GM19452 (cell line): ENCODE data around the gene PIK3R4.

ENCODE experiments used
- ATAC-seq: cut with Tn5 transposase; IDR thresholded peaks from one replicate; pipeline ENCODE4 v1.9.1; 2021; ENCODE audit not compliant: unreplicated experiment

PIK3R4 gene

DNA sequence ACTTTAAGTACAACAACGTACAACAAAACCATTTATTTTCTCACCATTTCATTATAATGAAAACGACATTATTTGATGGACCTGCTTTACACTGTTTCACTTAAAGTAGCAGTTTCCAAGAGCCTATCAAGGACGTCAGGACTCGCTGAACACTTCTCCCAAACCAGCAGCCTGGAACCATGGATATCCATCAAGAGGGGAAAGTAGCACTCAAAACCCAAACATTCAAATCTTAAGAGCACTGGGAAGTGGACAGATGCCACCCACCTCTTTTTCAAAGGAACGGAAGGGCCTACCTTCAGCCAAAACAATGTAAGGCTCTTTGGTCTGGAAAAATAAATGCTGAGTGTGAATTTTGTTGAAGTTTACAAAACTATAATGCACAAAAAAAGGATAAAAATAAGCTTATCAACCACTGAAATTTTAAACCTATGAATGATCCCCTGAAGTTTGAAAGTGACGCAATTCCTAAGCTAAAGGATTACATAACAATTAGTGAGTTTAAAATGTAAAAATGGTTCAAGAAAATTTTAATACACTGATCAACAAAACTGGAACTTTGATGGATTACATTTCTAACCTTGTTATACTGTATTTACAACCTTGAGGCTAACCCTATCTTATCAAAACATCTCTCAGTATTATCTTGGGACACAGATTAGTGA is 4.6 kb downstream of the PIK3R4 start:
- ATAC-seq: no peak

DNA sequence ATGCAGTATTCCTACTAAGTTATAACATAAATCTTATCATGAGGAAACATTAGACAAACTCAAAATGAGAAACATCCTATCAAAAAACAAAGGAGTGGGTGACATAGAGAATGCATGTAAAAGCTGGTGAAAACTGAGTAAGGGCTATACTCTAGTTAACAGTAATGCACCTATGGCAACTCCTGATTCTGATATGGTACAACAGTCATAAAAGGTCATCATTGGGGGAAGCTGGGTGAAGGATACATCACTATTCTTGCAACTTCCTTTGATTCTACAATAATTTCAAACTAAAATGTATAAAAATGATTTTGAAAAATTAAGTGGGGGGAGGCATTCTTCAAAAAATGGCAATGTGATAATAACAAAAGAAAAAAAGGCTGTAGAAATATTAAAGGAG is 6.8 kb downstream of the PIK3R4 start:
- ATAC-seq: no peak

DNA sequence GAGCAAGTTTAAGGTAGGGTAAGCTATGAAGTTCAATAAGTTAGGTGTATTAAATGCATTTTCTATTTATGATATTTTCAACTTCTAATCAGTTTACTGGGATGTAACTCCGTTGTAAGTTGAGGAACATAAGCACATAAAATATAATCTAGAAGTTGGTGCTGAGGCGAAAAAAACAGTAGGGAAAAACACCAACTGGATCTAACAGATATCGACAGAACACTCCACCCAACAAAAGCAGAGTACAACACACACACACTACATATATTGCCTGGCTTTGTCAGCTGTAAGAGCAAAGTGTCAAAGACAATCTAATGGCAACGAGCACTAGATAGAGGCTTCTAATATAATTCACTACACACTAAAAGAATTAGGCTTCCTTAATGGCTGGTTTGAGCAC is 8.4 kb downstream of the PIK3R4 start:
- ATAC-seq: no peak

DNA sequence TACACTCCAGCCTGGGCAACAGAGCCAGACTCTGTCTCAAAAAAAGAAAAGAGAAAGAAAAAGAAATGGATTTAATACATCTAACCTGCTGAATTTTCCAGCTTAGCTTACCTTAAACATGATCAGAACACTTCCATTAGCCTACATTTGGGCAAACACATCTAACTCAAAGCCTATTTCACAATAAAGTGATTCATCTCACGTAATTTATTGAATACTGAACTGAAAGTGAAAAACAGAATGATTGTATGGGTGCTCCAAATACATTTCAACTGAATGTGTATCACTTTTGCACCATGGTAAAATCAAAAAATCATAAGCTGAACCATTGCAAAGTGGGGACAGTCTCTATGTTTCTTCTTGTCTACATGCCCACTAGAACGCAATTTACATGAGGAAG is 9.0 kb downstream of the PIK3R4 start:
- ATAC-seq: no peak

DNA sequence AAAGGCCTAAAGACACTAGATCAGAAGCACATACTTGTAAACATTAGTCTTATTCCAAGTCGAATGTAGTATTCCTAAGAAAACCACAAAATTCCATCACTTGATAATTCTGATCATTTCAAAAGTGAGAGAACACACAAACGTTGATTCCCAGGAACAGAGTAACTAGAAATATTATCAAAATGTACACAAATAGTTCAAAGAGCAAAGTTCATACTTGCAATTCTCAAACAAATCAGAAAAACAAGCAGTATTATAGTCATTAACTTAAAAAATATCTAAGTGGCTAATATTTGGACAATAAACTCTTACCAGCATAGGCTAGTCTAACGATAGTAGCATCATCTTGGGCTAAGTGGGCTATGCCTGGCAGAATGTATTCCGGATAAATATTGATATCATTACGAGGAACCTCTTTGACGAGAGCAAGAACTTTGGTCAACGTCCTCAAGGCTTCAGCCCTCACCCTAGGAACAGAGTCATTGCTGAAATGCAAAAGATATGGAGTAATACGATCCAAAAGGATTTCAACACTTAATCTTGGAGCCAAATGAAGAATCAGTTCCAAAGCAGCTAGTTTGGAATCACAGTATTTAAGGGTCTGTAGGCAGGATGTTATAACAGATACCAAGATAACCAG is 13.3 kb downstream of the PIK3R4 start:
- ATAC-seq: no peak

DNA sequence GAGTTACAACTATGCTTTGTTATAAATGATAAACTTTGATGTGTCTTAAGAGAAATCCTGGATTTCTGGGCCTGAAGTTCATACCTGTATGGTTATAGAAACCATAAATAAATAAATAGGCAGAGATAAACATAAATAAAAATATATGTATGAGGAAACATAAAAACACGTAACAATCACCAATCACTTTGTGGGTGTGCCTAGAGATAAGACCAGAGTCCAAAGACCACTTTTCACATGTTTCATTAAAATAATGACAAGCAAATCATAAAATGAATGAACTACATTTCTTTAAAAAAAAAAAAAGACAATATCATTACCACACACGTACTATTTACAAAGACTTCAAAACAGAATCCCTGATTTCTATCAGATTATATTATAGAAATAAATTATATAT is 14.1 kb downstream of the PIK3R4 start:
- no peak for ATAC-seq

DNA sequence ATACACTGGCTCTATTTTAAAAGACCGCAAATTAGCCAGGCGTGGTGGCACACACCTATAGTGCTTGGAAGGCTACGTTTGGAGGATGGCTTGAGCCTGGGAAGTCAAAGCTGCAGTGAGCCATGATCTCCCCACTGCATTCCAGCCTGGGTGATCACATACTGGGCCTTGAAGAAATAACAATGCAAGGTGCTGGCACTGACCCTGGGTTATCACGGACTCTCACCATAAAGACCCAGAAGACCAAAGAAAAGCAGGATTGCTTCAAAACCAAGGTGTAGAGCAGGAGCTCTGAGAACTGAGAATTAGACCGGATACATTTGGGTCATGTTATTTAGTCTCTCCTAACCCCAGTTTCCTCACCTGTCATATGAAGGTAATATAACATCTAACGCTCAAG is 14.8 kb downstream of the PIK3R4 start:
- no peak for ATAC-seq

DNA sequence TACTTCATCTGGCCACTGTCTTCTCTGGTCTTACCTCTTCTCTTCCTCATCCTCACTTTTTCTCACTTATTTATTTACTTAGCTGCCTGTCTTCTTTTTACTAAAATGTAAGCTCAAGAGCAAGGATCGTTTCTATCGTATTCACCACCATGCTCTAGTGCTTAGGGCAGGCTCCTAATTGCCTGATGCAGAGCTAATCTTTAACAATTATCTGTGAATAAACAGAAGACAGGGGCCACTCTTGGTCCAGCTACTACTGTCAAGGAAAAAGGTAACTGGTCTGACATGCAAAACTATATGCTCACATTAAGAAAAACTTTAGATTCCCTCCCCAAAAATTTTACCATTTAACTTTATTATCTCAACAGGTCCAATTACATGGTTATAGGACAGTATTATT is 17.5 kb downstream of the PIK3R4 start:
- no peak for ATAC-seq

DNA sequence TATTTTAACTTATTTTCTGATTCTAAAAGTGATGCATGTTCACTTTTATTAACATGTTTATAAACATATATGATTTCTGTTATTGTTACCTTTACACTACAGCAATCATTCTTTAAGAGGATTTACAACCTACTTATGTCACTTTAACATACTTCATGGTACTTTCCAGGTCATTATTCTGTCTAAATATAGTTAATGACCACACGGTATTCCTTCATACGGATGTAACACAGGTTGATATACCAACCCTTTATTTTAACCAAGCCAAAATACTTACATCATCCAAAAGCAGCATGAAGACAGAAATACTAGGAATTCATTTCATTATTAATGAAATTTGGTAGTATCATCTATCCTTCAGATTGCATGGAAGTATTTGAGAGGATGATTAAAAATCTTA is 18.6 kb downstream of the PIK3R4 start:
- ATAC-seq: no peak

DNA sequence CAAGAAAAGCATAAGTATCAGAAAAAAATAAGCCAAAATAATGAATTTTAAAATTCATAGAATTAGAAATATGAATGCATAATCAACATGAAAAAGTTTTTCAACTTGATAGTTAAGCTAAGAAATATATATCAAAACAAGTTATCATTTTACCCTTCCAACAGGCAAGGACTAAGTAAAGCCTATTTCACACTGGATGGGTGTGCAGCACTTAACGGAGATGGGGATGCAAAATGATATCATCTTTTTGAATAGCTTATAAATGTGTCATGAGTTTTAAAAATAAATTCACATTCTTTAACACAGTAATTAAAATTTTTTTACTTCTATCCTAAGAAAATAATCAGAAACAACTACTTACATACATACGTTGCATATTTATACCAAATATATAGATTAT is 20.9 kb downstream of the PIK3R4 start:
- no peak for ATAC-seq

DNA sequence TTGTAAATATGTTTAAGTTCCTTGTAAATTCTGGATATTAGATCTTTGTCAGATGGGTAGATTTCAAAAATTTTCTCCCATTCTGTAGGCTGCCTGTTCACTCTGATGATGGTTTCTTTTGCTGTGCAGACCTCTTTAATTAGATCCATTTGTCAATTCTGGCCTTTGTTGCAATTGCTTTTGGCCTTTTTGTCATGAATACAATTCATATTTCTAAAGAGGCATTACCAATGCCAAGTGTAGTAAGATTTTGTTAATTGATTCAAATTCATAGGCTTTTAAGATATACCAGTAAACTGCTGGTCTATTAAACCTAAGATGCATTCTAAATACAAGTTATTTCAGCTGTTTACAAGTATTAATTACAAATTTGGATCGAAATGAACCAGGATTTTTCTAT is 31.0 kb downstream of the PIK3R4 start:
- no peak for ATAC-seq

DNA sequence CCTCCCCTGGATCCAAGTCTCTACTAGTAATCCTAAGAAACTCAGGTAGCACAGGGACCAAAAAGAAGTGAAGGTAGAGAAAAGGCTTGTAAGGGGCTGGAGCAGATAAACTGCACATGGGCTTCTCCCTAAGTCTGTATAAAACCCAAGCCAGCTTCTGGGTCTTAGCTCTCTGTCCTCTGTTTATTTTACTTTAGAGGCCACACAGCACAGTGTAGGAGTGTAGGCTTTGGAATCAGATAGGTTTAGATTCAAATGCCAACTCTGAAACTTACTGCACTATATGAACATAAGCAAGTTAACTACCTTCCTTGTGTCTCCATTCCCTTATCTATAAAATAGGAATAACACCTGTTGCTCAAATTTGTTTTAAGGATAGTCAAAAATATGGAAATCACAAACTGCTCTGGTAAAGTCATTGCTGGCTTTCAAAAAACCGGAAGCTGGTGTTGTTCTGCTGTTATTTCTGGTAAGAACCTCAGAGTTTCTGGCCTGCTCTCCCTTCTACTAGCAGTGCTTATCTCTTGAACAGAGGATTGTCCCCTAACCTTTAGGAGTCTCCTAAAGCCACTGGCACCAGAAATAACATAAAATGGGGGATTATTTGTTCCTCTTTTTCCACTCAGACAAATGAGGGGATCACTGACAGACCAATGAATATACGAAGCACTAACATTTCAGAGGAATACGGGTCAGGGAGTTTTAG is 33.8 kb downstream of the PIK3R4 start:
- no peak for ATAC-seq

DNA sequence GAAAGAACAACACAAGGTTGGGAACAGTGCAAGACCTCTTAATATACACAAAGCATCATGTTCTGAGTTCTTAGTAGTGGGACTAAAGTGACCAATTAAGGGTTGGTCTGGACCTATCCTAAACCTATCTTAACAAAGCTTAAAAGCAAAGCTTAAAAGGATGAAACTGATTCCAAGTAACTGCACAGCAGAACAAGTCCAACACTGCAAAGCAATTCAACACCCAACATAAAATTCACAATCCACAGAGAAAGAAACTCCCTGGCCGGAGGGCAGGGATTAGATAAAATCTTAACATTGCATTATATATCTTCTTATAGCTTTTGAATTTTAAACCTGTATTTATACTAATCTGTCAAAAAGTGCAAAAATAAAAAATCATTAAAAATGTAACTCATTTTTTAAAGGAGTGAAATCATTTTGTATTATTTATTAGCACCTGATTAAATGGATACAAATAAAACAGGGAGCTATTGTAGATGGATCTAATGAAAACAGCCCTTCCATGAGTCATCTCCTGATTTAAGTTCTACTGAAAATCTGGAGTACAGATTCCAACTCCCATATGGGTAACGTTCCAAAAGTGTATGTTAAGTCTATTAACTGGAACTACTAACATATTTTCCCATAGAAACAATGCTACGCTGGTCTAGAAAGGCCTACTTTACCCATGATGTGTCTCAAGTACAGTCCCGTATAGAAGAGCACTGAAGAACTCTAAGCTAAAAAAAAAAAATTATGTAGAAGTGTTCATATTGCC is 34.9 kb downstream of the PIK3R4 start:
- no peak for ATAC-seq

DNA sequence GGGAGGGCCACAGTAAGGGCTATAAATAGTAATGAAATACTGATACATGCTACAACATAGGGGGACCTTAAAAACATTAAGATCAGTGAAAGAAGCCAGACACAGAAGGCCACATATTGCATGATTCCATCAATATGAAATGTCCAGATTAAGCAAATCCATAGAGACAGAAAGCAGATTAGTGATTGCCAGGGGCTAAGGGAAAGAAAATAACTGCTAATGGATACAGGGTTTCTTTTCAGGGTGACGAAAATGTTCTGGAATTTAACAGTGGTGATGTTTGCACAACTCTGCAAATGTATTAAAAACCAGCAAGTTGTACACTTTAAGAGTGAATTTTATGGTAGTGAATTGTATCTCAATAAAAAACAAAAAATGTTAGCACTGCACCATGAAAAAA is 37.0 kb downstream of the PIK3R4 start:
- no peak for ATAC-seq

DNA sequence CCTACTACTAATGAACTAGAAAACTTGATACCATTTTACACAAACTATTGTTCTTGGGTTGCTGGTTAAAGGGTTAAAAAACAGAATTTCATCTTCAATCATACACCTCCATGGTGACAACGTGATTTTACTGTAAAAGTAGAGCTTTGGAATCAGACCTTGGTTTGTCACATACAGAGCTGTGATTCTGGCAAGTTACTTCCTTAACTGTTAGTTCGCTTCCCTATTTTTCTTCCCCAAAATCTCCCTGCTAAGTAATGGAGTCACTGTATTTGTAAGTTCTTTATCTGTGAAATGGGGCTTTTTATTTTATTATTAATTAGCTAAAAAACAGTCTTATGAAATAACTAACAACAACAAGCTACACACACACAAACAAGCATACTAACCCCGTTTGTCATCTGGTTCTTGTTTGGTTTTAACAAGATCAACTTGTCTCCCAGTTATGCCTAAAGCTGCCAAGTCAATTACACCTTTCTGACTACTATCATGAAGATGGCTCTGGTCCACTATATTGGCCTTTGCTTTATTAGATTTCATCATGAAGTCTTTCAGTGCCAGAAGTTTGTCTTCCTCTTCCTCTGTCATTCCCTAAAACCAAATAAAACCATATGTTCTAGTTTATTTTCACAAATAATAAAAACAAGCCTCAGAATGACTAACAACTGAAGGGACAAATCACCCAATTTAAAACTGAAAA is 38.6 kb downstream of the PIK3R4 start:
- ATAC-seq: no peak

DNA sequence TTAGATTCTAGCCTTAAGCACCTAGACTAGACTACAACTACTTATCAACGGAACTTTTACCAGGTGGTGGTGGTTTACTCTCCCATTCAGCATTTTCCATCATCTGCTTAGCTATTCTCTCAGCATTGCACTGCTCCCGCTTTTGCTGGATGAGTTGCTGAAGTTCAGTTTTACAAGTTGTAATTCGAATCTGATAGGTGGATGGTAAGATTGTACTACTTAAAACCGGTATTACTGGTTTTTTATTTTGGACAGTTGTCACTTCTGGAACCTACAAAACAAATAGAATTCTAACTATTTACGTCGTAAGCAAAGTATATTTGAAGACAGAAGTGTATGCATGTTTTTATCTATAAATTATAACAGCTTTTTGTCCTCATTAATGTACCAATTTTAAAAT is 41.1 kb downstream of the PIK3R4 start:
- ATAC-seq: no peak

DNA sequence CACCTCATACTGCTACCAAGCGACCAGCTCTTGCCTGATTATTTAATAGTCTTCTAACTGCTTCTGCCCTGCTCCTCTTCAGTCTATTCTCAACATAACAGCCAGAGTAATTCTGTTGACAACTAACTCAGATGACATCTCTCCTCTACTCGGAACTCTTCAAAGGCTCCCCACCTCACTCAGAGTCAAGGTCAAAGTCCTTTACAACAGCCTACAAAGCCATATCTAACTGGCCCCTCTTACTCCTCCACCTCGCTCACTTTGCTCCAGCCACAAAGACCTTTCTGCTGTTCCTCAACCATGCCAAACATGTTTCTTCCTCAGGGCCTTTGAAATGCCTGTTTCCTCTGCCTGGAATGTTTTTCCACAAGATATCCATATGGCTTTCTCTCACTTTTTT is 43.6 kb downstream of the PIK3R4 start:
- no peak for ATAC-seq

DNA sequence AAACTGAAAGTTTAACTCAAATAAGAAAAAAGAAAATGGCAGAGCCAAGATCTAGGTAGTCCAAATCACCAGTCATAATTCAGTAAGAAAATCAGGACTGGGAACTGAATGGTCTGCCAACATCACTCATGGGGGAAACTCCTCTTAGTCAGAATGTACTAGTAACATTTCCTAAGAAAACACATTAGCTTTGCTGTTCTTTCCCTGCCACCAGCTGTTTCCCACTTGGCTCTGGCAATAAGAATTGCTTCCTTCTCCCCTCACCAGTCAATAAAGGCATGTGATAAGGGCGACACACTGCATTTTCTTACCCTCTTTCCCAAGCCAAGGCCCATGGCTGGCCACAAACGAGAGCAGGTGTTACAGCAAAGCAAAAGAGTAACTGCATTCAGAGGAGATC is 46.1 kb downstream of the PIK3R4 start:
- no peak for ATAC-seq

DNA sequence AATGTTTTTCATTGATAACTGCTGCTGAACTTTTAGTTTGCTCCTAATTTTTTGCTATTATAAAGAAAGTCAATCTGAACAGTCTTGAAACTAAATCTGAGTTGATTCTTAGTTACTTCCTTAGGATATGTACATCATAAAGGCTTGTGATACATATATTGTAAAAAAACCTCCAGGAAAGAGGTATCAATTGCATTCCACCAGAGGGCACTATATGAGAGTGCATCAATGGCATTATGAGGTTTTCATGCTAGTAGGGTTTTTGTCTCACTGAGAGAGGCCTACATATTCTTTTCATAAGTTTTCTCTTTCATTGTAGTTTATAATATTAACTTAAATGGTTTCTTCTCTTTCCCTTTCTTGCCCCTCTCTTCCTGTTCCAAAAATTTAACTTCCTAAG is 46.9 kb downstream of the PIK3R4 start:
- ATAC-seq: no peak

DNA sequence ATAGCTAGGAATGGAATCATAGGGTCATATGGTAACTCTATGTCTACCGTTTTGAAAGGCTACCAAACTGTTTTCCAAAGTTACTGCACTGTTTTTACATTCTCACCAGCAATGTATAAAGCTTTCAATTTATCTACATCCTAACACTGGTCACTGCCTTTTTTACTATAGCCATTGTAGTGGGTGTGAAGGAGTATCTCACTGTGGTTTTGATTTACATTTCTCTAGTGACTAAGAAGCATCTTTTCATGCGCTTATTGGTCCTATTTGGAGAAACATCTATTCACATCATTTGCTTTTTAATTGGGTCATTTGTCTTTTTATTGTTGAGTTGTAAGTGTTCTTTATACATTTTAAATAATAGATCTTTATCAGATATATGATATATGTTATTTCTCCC is 53.3 kb downstream of the PIK3R4 start:
- no peak for ATAC-seq

DNA sequence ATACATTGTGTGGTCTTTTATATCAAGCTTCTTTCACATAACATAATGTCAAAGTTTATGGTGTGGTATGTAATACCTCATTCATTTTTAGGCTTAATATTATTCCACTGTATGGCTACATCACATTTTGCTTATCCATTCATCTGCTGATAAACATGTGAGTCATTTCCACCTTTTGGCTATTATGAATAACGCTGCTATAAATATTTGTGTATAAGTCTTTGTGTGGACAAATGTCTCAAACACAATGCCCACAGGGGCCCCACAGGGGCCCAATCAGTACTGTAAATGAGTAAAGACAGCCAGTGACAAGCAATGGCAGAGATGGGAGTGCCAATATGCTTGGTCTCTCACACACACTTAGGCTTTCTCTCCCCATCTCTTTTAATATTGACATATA is 54.2 kb downstream of the PIK3R4 start:
- no peak for ATAC-seq
